PC-3 (cell line): ENCODE data around the gene YY1.

Source experiments
- EZH2 ChIP-seq: fragments of 300-600 bp; sonication (generic); IDR thresholded peaks from one replicate; pipeline ENCODE4 v1.6.1; 2017; ENCODE audit warnings: antibody characterized with exemption, mild to moderate bottlenecking, low read length; ENCODE audit not compliant: unreplicated experiment
- EZH2phosphoT487 ChIP-seq: fragments of 300-600 bp; sonication (generic); IDR thresholded peaks from 2 replicates; pipeline ENCODE4 v1.6.1; 2018; ENCODE audit warnings: mild to moderate bottlenecking, antibody characterized with exemption, low read length, borderline replicate concordance
- TF ChIP-seq, protein P1 (sequence below): fragments of 300-600 bp; sonication (generic); conservative IDR thresholded peaks from 2 replicates; pipeline ENCODE4 v1.5.1; 2017; ENCODE audit warnings: antibody characterized with exemption, low read depth, mild to moderate bottlenecking, low read length

DNA sequence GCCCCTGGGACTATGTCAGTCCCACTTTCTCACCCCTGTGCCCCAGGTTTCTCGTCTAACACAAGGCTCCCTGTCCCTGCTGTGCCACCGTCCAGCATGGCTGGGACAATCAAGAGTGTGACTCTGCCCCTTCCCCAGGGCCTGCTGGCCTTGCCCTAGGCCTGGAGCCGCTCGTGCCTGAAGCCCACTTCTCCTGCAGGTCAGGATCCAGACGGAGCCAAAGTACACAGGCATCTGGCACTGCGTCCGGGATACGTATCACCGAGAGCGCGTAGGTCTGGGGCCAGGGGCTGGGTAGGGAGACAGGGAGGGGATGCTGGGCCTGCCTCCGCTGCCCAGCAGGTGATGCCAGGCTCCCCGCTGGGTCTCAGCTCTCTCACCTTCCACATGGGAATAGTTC lies 87.0 kb downstream of the YY1 start:
- TF ChIP-seq, protein P1, sequence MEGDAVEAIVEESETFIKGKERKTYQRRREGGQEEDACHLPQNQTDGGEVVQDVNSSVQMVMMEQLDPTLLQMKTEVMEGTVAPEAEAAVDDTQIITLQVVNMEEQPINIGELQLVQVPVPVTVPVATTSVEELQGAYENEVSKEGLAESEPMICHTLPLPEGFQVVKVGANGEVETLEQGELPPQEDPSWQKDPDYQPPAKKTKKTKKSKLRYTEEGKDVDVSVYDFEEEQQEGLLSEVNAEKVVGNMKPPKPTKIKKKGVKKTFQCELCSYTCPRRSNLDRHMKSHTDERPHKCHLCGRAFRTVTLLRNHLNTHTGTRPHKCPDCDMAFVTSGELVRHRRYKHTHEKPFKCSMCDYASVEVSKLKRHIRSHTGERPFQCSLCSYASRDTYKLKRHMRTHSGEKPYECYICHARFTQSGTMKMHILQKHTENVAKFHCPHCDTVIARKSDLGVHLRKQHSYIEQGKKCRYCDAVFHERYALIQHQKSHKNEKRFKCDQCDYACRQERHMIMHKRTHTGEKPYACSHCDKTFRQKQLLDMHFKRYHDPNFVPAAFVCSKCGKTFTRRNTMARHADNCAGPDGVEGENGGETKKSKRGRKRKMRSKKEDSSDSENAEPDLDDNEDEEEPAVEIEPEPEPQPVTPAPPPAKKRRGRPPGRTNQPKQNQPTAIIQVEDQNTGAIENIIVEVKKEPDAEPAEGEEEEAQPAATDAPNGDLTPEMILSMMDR: no peak
- TF ChIP-seq EZH2 (no peak), EZH2phosphoT487 (no peak)
